Kidney epithelial cell (primary cell): ENCODE results near the gene MRPL20. TPM values are rescaled to one million over a fixed set of nuclear protein-coding genes. Genes with fewer than 3 reads are reported as not detected.
A peak's percentile ranks its signal among the peaks of the same experiment; 100 is the strongest.

Experiments used
- DNase-seq: peaks from one replicate; pipeline ENCODE4 v3.0.0-alpha.2; 2010; ENCODE audit warnings: low read depth
- H3K27me3 ChIP-seq: 2 replicates; pipeline ENCODE4 v1.6.0; 2011; ENCODE audit warnings: low read length; ENCODE audit not compliant: control insufficient read depth, insufficient read depth
- H3K36me3 ChIP-seq: 2 replicates; pipeline ENCODE4 v1.5.1; 2011; ENCODE audit warnings: low read length; ENCODE audit not compliant: control insufficient read depth, insufficient read depth
- H3K4me3 ChIP-seq: 2 replicates; pipeline ENCODE4 v1.5.1; 2011; ENCODE audit warnings: low read depth, mild to moderate bottlenecking, control low read depth, low read length
- total RNA-seq: library from RNA; depleted of rRNA; stranded (reverse); fragments of >200 nt; gene quantifications from 2 replicates; pipeline ENCODE4 v1.2.3, GENCODE V29; 2015
- TF ChIP-seq, protein P1 (sequence below): IDR thresholded peaks from 2 replicates; pipeline ENCODE4 v1.5.1; 2011; ENCODE audit warnings: mild to moderate bottlenecking, moderate library complexity, low read length, control low read depth, inconsistent platforms; ENCODE audit not compliant: insufficient read depth, poor library complexity, severe bottlenecking

MRPL20 gene
- total RNA-seq, 1 donor from 2014 or later = 159 TPM

DNA sequence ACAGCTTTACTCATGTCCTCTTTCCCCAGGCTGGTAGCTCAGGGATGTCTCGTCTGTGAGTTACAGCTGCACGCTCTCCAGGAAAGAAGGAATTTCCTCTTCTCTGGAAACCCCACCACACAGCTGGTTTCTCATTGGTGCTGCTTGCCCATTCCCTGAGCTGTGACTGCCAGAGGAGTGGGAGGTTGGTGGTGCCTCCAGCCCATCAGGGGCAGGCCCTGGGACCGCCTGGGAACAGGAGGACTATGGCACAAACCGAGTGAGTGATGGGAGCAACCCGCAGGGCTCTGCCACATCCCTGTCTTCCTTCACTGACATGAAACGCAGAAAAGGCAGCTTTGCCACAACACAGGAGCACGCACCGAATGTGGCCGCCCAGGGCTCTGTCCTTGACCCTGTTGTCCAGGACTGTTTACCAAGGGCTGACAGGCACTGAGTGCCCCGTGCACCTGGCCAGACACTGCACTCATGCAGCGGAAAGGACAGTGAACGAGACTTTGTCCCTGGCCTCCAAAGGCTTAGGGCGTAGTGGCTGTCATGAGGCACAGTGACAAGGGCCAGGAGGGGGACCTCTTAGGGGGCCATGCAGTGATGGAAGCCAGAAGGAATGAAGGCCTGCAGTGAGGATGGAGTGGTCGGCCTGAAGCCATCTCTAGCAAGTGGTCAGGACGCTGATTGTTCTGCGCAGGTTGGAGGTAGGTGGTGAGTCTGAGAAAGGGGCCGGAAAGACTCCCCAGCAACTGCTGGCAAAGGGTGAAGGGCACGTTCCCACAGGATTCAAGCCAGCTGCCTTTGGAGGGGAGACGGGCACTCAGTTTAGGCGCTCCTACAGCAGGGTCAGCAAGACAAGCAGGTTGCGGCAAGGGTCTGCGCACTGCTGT is 6.3 kb downstream of the MRPL20 start:
- TF ChIP-seq, protein P1, sequence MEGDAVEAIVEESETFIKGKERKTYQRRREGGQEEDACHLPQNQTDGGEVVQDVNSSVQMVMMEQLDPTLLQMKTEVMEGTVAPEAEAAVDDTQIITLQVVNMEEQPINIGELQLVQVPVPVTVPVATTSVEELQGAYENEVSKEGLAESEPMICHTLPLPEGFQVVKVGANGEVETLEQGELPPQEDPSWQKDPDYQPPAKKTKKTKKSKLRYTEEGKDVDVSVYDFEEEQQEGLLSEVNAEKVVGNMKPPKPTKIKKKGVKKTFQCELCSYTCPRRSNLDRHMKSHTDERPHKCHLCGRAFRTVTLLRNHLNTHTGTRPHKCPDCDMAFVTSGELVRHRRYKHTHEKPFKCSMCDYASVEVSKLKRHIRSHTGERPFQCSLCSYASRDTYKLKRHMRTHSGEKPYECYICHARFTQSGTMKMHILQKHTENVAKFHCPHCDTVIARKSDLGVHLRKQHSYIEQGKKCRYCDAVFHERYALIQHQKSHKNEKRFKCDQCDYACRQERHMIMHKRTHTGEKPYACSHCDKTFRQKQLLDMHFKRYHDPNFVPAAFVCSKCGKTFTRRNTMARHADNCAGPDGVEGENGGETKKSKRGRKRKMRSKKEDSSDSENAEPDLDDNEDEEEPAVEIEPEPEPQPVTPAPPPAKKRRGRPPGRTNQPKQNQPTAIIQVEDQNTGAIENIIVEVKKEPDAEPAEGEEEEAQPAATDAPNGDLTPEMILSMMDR = no peak
- H3K4me3 ChIP-seq = peak overlapping the region; percentile 96
- peaks cover 9% of the 10 kb centered on the region for H3K36me3 ChIP-seq
- no peaks in the 10 kb centered on the region for H3K27me3 ChIP-seq
- no peak for DNase-seq

DNA sequence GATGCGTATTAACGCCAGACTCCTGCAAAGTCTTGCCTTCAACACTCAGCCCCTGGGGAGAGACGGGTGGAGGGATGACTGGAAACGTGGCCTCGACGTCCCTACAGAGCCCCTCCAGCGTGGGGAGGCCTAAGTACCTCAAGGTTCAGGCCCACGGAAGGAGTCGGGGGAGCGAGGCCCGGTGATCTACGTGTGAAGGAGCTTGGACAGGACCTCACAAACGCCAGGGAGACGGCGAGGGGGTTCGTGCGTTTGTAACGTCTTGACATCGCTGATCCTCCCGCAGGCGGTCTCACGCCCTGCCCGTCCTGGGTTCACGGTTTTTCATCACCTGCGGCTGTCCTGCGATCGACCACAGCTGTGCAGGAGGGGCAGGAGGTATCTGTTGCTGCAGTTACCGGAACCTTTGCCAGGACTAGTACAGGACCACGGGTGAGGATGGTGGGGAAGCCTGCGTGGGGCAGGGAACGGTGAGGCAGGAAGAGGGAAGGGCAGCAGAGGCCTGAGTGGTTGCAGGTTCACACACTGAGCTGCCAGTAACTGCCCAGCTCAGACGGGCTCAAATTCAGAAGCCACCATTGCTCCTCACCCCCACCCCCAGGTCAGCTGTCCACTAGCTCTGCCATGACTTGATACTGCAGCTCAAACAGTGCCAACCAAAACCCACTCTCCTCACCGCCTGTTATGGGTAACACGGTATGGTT is 7.1 kb downstream of the MRPL20 start:
- DNase-seq = no peak
- H3K36me3 ChIP-seq = peaks cover 10% of the 10 kb centered on the region
- TF ChIP-seq, protein P1 = no peak
- H3K27me3 ChIP-seq = no peaks in the 10 kb centered on the region
- peak overlapping the region; percentile 96 for H3K4me3 ChIP-seq

DNA sequence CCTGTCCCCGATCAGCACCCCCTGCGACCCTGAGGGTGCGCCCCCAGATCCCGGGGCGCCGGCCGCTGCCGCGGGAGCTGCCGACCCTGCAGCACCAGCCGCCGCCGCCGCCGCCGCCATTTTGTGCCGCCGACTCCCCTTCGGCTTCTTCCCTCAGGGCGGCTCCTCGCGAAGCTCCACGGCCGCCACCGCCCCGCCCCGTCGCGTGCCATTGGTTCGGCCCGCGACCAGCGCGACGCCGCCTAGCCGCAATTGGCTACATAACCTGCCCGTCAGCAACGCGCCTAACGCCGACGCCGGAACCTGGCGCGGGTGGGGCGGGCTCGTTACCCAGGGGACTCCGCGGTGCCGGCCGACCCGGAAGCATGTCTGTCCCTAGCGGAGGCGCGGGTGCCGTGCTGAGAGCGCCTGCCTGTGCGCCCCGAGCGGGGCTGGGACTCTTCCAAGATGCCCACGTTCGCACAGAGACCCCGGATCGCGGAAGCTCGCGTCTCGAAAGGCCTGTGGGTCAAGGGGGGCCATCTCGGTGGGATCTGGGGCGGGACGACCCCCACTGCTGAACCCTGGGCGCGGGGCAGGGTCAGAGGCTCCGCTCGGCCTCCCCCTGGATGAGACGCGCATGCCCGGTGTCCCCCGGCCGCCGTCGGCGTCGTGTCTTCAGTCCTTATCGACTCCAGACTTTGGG is 7.8 kb downstream of the MRPL20 start, which contains the start of gene CCNL2:
CCNL2 (minus strand) TSS at position 149 of the 685 bp plus-strand sequence; CDS start at position 120, 29 bp downstream.
- H3K4me3 ChIP-seq = peak within 1 kb of the TSS; percentile 96
- peak; percentile 84 for DNase-seq
- H3K36me3 ChIP-seq = peaks cover 10% of the 10 kb centered on the region
- H3K27me3 ChIP-seq = no peaks in the 10 kb centered on the region
- TF ChIP-seq, protein P1 = peak; percentile 54

DNA sequence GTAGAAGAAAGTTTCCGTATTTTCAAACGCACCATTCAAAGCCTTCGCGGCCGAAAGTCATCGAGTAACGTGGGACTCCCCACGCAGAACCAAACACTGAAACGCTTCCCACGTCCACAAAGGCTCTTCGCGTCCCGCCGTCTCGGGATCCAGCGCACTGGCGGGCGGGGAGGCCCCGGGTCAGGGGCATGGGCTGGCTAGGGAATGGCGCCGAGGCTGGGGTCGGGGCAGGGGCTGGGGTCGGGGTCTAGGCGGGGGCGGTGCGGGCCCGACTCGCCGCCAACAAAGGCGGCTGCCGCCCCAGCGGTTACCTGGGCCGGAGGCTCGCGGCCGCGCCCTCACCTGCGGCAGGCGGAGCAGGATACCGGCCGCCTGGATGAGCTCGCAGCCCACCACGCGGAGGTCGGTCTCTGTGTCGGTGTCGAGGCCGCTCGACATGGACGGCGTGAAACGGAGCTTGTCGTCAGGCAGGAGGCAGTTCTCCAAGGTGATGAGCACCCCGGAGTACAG is 8.4 kb downstream of the MRPL20 start:
- TF ChIP-seq, protein P1 = no peak
- Histone ChIP-seq H3K36me3 (peaks cover 9% of the 10 kb centered on the region), H3K4me3 (peak overlapping the region; percentile 96), H3K27me3 (no peaks in the 10 kb centered on the region)
- no peak for DNase-seq

DNA sequence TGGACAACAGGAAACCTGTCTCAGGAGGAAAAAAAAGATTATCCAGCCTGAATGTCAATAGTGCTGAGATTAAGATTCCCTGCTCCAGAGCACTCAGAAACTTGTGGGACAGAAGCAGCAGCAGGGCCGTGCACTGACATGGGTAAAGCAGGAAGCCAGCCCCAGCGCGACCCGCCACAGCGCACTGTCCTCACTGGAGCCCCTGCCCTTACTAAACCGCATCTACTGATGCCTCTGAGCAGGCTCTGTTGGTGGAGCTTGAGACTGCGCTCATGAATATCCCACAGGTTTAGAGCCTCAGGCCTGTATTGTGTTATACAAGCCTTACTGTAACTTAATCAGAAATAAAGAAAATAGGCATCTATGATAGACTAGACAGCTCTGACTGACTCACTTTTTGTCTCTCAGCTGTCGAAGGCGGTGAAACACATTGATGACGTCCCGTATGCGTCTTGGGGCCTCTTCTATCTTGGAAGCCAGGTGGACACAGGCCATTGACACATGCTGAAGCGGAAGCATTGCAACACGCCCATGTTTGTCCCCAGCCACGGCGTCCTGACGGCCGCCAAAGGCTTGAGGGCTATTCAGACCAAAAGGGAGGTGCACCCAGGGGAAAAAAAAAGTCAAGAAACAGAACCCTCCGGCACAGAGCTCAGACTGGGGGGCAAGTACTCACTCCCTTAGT is 9.1 kb downstream of the MRPL20 start:
- no peak for DNase-seq
- TF ChIP-seq, protein P1 = no peak
- Histone ChIP-seq H3K4me3 (peak overlapping the region; percentile 96), H3K27me3 (no peaks in the 10 kb centered on the region), H3K36me3 (peaks cover 10% of the 10 kb centered on the region)
